Adrenal gland (tissue), 12 donors: ENCODE results near the gene APOL5. TPM values are rescaled to one million over a fixed set of nuclear protein-coding genes. Genes with fewer than 3 reads are reported as not detected.
A peak's percentile ranks its signal among the peaks of the same experiment; 100 is the strongest.

ENCODE experiments used
- DNase-seq, 7 donors: peaks; one replicate each; pipeline ENCODE4 v3.0.0-alpha.2; 2019 to 2020
- H3K27ac ChIP-seq, 5 donors: fragments of 200-600 bp; sonication (generic) in 4 of 5; 1 replicate in 3 of 5; 2 replicates in 2 of 5; pipeline versions ENCODE4 v1.5.1 to v1.8.0; 2016 to 2020; ENCODE audit warnings: mild to moderate bottlenecking in 1 of 5
- H3K27me3 ChIP-seq: fragments of 200-600 bp; 2 replicates; pipeline ENCODE4 v1.8.0; 2021
- H3K36me3 ChIP-seq, 2 donors: fragments of 200-600 bp; replicated peaks in 1 of 2; 1 replicate in 1 of 2; 2 replicates in 1 of 2; pipeline versions ENCODE4 v1.5.1 to v1.8.0; 2018 to 2022
- H3K4me1 ChIP-seq, 2 donors: fragments of 200-600 bp; replicated peaks in 1 of 2; 1 replicate in 1 of 2; 2 replicates in 1 of 2; pipeline versions ENCODE4 v1.5.1 to v1.8.0; 2018 to 2021
- H3K4me3 ChIP-seq, 4 donors: fragments of 200-600 bp; sonication (generic) in 3 of 4; one replicate each; pipeline ENCODE4 v1.5.1; 2016 to 2018
- H3K9me3 ChIP-seq, 3 donors: fragments of 200-600 bp; sonication (generic) in 1 of 3; replicated peaks in 1 of 3; 1 replicate in 2 of 3; 2 replicates in 1 of 3; pipeline versions ENCODE4 v1.5.1 to v1.8.0; 2016 to 2021
- CTCF ChIP-seq, 6 experiments: fragments of 450-650 bp in 4 of 6; fragments of 200-600 bp in 2 of 6; sonication (generic) in 1 of 6; IDR thresholded peaks; 1 replicate in 5 of 6; 2 replicates in 1 of 6; pipeline versions ENCODE4 v1.5.1 to v1.8.0; 2016 to 2021; ENCODE audit warnings: antibody characterized with exemption in 6 of 6, mild to moderate bottlenecking in 2 of 6, moderate library complexity in 1 of 6
- POLR2A ChIP-seq, 2 donors: fragments of 450-650 bp; IDR thresholded peaks; one replicate each; pipeline ENCODE4 v1.6.1; 2017; ENCODE audit warnings: antibody characterized with exemption in 2 of 2, mild to moderate bottlenecking in 2 of 2, moderate library complexity in 1 of 2
- WGBS, 4 donors: extraction: QIAGEN DNeasy Blood & Tissue Kit in 2 of 4; methylation state at CpG; one replicate each; pipeline versions ENCODE4 v1.1.5 to v1.1.7; 2013 to 2017; 5-methylcytosine and 5-hydroxymethylcytosine counted together
- intact Hi-C, 2 donors: fragments of 100-400 bp; cut with DNase I; formaldehyde crosslinking; loops; one replicate each; pipeline versions ENCODE4 v1.14.1 to v1.15.0; 2022 to 2023
- polyA plus RNA-seq, 3 donors: library from polyadenylated mRNA; stranded (reverse); fragments of 200-250 nt in 2 of 3; fragments of 350-450 nt in 1 of 3; fragmentation: Illumina TruSeq in 1 of 3; extraction: RNeasy Lipid Tissue Mini Kit (QIAGEN cat#74804) in 1 of 3; gene quantifications; one replicate each; pipeline ENCODE4 v1.2.3, GENCODE V29; 2013 to 2014
- total RNA-seq, 9 donors: library from RNA; depleted of rRNA in 4 of 9; stranded (reverse); fragments of >200 nt in 4 of 9; fragments of 120-200 nt in 1 of 9; fragmentation: NEBNext Ultra II Directional in 1 of 9; extraction: Animal tissue kit (Norgen Biotek cat#: 25700) in 1 of 9; gene quantifications; one replicate each; pipeline versions ENCODE4 v1.1.0 to v1.2.4, GENCODE V29; 2013 to 2023
- donor health status: healthy with polysubstance abuse.
- donor health status: Bipolar disorder and iron deficiency.
- donor health status: DM: yes; HTN: yes; CAD: no.
- donor health status: DM: no; HTN: no; CAD: no.
- donor health status: DM: no; HTN: no; CAD: no.
- donor health status: DM: yes; HTN: yes; CAD: no.

APOL5 gene
- total and polyA plus RNA-seq, 12 donors = 0.11 TPM; not detected in 11

DNA sequence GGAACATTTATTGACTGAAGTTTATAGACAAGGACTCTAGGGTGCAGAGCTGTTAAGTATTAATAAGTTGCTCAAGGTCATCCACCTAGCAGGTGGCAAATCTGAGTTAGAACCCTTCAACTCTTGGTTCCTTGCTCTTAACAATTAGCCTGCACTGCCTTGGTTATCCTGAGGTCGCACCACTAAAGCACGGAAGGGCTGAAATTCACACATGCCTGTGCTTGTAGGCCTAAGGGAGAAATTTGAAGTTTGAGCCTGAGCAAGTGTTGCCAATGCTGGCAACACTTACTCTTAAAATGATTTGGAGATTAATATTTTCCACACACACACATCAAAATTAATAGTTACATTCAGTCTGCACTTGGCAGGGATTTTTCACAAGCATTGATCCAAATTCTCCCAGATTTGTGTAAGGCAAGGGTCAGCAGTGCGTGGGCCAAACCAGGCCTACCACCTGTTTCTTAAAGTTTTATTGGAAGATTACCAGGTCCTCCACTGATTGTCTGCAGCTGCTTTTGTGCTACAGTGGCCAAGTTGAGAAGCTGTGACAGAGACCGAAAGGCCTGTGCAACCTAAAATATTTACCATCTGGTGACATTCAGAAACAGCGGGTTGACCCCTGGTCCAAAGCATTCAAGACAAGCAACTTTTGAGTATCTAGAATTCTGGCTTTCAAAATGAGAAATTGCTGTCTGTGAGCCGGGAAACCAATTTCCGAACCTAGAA is 16.3 kb downstream of the APOL5 start:
- Histone ChIP-seq H3K27ac (no peak overlapping the region), H3K4me1 (no peaks in the 10 kb centered on the region), H3K4me3 (no peak overlapping the region), H3K9me3 (no peaks in the 10 kb centered on the region), H3K36me3 (peaks cover 0 to 3% of the 10 kb centered on the region in 2 donors), H3K27me3 (no peaks in the 10 kb centered on the region)
- intact Hi-C loops = no loop called here
- TF ChIP-seq CTCF (IDR thresholded peaks at IDR 0.05) (no peak), POLR2A (IDR thresholded peaks at IDR 0.05) (no peak)
- no peak for DNase-seq
- WGBS, 4 donors = 69 to 80% (median 77%) methylated on average over 7 of the region's 7 CpGs

- Histone ChIP-seq H3K9me3 (no peaks in the 10 kb centered on the region), H3K4me3 (no peak overlapping the region), H3K27ac (no peak overlapping the region), H3K4me1 (no peaks in the 10 kb centered on the region), H3K36me3 (peaks cover 0 to 3% of the 10 kb centered on the region in 2 donors), H3K27me3 (no peaks in the 10 kb centered on the region)
- DNase-seq = peak in 1 of 7 donors; percentile 43
- intact Hi-C loops = no loop called here
- 78 to 90% (median 84%) methylated on average over 6 to 7 of the region's 7 CpGs for WGBS, 4 donors
- no peak for TF ChIP-seq POLR2A (IDR thresholded peaks at IDR 0.05)
- TF ChIP-seq CTCF (IDR thresholded peaks at IDR 0.05) = no peak
These were observed 16.8 kb downstream of the APOL5 start for GRCh38 chr22:35734517-35734827.

- peak in 1 of 7 donors; percentile 20 for DNase-seq
- no peak overlapping the region for H3K4me3 ChIP-seq
- no peaks in the 10 kb centered on the region for H3K4me1 ChIP-seq
- WGBS, 4 donors = 63 to 85% (median 80%) methylated on average over 1 of the region's 1 CpG
- H3K27me3 ChIP-seq = no peaks in the 10 kb centered on the region
- no peak for TF ChIP-seq POLR2A (IDR thresholded peaks at IDR 0.05)
- TF ChIP-seq CTCF (IDR thresholded peaks at IDR 0.05) = no peak
- H3K27ac ChIP-seq = no peak overlapping the region
- H3K9me3 ChIP-seq = no peaks in the 10 kb centered on the region
- intact Hi-C loops = no loop called here
- peaks cover 0 to 3% of the 10 kb centered on the region in 2 donors for H3K36me3 ChIP-seq
These were observed 17.9 kb downstream of the APOL5 start for GRCh38 chr22:35735542-35735941.

- Histone ChIP-seq H3K9me3 (no peaks in the 10 kb centered on the region), H3K27me3 (no peaks in the 10 kb centered on the region), H3K36me3 (peaks cover 0 to 3% of the 10 kb centered on the region in 2 donors), H3K4me3 (no peak overlapping the region), H3K27ac (no peak overlapping the region), H3K4me1 (no peaks in the 10 kb centered on the region)
- TF ChIP-seq CTCF (IDR thresholded peaks at IDR 0.05) = no peak
- no peak for TF ChIP-seq POLR2A (IDR thresholded peaks at IDR 0.05)
- DNase-seq = no peak
- intact Hi-C loops = no loop called here
- 95 to 100% (median 96%) methylated on average over 5 of the region's 5 CpGs for WGBS, 4 donors
These were observed 18.5 kb downstream of the APOL5 start for GRCh38 chr22:35736166-35736565.
